Epithelial cell of esophagus (primary cell): ENCODE data around the gene CETN2.
"Not testable (repeated sequence)": the region's sequence is repeated elsewhere in the genome, so short reads cannot be mapped to it uniquely, and the experiment has no call there.

ENCODE experiments used
- DNase-seq: peaks from one replicate; pipeline ENCODE4 v3.0.0; 2010; ENCODE audit warnings: low read depth
- H3K4me3 ChIP-seq: 2 replicates; pipeline ENCODE4 v1.5.1; 2011; ENCODE audit warnings: mild to moderate bottlenecking, low read length, control low read depth
- CTCF ChIP-seq: IDR thresholded peaks from 2 replicates; pipeline ENCODE4 v1.5.1; 2011; ENCODE audit warnings: low read depth, mild to moderate bottlenecking, low read length, control low read depth, inconsistent platforms; ENCODE audit not compliant: insufficient read depth; ENCODE audit errors: missing control alignments

The CETN2 gene

GRCh38 chrX:152798945-152799344, 31.6 kb downstream of the CETN2 start:
- TF ChIP-seq CTCF, result no peak
- no peak for DNase-seq
- H3K4me3 ChIP-seq, result no peak overlapping the region

- not testable (repeated sequence) for H3K4me3 ChIP-seq, DNase-seq
These were observed 43.5 kb downstream of the CETN2 start for GRCh38 chrX:152787062-152787461.
